Esophagus mucosa (tissue), 1 donor: Measurements from ENCODE around the gene C11orf24. TPM values are rescaled to one million over a fixed set of nuclear protein-coding genes. Genes with fewer than 3 reads are reported as not detected.

Experiments used
- total RNA-seq: library from RNA; stranded (reverse); gene quantifications from one replicate; pipeline ENCODE4 v1.2.4, GENCODE V29; 2023
- donor health status: DM: yes; HTN: yes; CAD: no.

C11orf24 gene
- total RNA-seq, 1 donor from 2014 or later, result 19.9 TPM

Other genes starting within 250 kb of the C11orf24 start
- gene NDUFS8, start 241.3 kb downstream of the C11orf24 start, total RNA-seq, result 128 TPM
- gene TCIRG1, start 232.9 kb downstream of the C11orf24 start, total RNA-seq, result 36.2 TPM
- 2.3 TPM for gene CHKA, start 150.6 kb downstream of the C11orf24 start, total RNA-seq
- 23.7 TPM for gene KMT5B, start 58.7 kb downstream of the C11orf24 start, total RNA-seq
- 15.9 TPM for gene LRP5, start 40.6 kb upstream of the C11orf24 start, total RNA-seq
- 59.8 TPM for gene PPP6R3, start 188.8 kb upstream of the C11orf24 start, total RNA-seq